Measurements from ENCODE around the gene NUTM2G.
"Not testable (repeated sequence)": the region's sequence is repeated elsewhere in the genome, so short reads cannot be mapped to it uniquely, and the experiment has no call there.

- TF ChIP-seq CTCF (IDR thresholded peaks at IDR 0.05 in 8 of 11, conservative IDR thresholded peaks at IDR 0.05 in 3 of 11); POLR2AphosphoS5 (IDR thresholded peaks at IDR 0.05); POLR2A (IDR thresholded peaks at IDR 0.05): not testable (repeated sequence)
These were observed 55.0 kb downstream of the NUTM2G start for GRCh38 chr9:96983496-96984122.
